HEK293T (cell line): ENCODE measurements around the gene PERM1.
"Not testable (repeated sequence)": the region's sequence is repeated elsewhere in the genome, so short reads cannot be mapped to it uniquely, and the experiment has no call there.

Source experiments
- CTCF ChIA-PET: fragments of 350-600 bp; formaldehyde crosslinking; extraction: SDS; loops from one replicate; lab custom pipeline; 2021; ENCODE audit warnings: antibody characterized with exemption, inconsistent platforms; lab: Yijun Ruan, JAX
- POLR2A ChIA-PET: fragments of 350-600 bp; formaldehyde crosslinking; extraction: SDS; loops from one replicate; lab custom pipeline; 2020; ENCODE audit warnings: antibody characterized with exemption, inconsistent platforms; lab: Yijun Ruan, JAX
- DNase-seq: peaks from one replicate; pipeline ENCODE4 v3.0.0; 2012; ENCODE audit warnings: mixed read lengths; ENCODE audit errors: extremely low spot score
- ARNT ChIP-seq: fragments of 450-650 bp; IDR thresholded peaks from 2 replicates; pipeline ENCODE4 v1.6.1; 2017; ENCODE audit warnings: mild to moderate bottlenecking
- BHLHE40 ChIP-seq: fragments of 450-650 bp; IDR thresholded peaks from 2 replicates; pipeline ENCODE4 v1.6.1; 2016; ENCODE audit warnings: mild to moderate bottlenecking, moderate library complexity, borderline replicate concordance
- CTBP1 ChIP-seq: fragments of 450-650 bp; IDR thresholded peaks from 2 replicates; pipeline ENCODE4 v1.6.1; 2016; ENCODE audit warnings: borderline replicate concordance
- FOXA1 ChIP-seq: fragments of 450-650 bp; IDR thresholded peaks from 2 replicates; pipeline ENCODE4 v1.6.1; 2016; ENCODE audit warnings: mild to moderate bottlenecking
- FOXK2 ChIP-seq: fragments of 450-650 bp; IDR thresholded peaks from 2 replicates; pipeline ENCODE4 v1.6.1; 2016; ENCODE audit warnings: mild to moderate bottlenecking
- FOXM1 ChIP-seq: fragments of 450-650 bp; IDR thresholded peaks from 2 replicates; pipeline ENCODE4 v1.6.1; 2017; ENCODE audit warnings: mild to moderate bottlenecking, borderline replicate concordance
- HDGF ChIP-seq: fragments of 450-650 bp; IDR thresholded peaks from 2 replicates; pipeline ENCODE4 v1.6.1; 2017; ENCODE audit warnings: antibody characterized with exemption, borderline replicate concordance
- NFRKB ChIP-seq: fragments of 450-650 bp; IDR thresholded peaks from 2 replicates; pipeline ENCODE4 v1.6.1; 2016; ENCODE audit warnings: mild to moderate bottlenecking, moderate library complexity
- SP1 ChIP-seq: fragments of 450-650 bp; IDR thresholded peaks from 2 replicates; pipeline ENCODE4 v1.6.1; 2017
- SUZ12 ChIP-seq: fragments of 450-650 bp; IDR thresholded peaks from 2 replicates; pipeline ENCODE4 v1.6.1; 2016; ENCODE audit warnings: mild to moderate bottlenecking
- TARDBP ChIP-seq: fragments of 450-650 bp; IDR thresholded peaks from 2 replicates; pipeline ENCODE4 v1.6.1; 2016
- ZNF384 ChIP-seq: fragments of 450-650 bp; IDR thresholded peaks from 2 replicates; pipeline ENCODE4 v1.6.1; 2016
- TF ChIP-seq, protein P1 (sequence below): fragments of 450-650 bp; IDR thresholded peaks from 2 replicates; pipeline ENCODE4 v1.6.1; 2016

Gene PERM1

GRCh38 chr1:1013922-1014648 lies 32.2 kb upstream of the PERM1 start:
- CTCF ChIA-PET, result interaction anchor here (1.0 kb wide), 1 partner anchor 12 kb away, joined by 4 read pairs; no protein-coding TSS in a partner anchor

DNA sequence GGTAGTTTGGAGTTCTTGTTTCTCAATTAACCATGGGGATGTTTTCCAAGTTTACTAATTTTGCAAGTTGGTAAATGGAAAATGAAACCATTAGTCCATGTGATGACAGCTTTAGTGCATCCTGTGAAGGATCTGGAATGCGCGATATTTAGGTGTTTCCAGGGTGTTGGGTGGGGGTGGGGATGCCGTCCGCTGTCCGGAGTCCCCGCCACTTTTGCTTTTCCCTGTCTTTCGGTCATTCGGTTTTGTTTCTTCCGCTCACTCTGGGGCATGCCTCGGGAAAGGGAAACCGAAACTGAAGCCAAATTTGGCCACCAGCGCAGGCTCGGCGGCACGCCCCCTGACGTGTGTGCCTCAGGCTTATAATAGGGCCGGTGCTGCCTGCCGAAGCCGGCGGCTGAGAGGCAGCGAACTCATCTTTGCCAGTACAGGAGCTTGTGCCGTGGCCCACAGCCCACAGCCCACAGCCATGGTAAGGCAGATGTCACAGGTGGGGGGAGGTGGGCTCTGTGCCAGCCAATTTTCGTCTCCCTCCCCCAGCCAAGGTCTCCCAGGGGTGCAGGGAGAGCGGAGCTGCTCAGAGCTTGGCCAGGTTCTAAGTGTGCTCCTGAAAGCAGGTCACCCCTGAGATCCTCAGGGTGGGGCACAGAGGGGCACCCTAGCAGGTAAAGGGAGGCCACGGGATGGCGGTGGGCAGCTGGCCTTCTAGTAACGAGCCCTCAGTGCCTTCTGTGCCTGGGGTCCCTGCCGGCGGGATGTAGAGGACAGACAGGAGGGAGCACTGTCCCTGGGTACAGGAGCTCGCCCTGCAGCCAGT lies 31.4 kb upstream of the PERM1 start, which contains the start of gene ISG15:
Gene ISG15, plus strand, starts transcription at position 393 of the 817 bp plus-strand sequence. Its CDS starts 77 bp downstream, at position 470.
- CTCF ChIA-PET, result interaction anchor here (1.0 kb wide), 1 partner anchor 11 kb away, joined by 4 read pairs; no protein-coding TSS in a partner anchor
- POLR2A ChIA-PET, result interaction anchor here (0.8 to 1.3 kb wide), 4 partner anchors 10 to 135 kb away, joined by 3 to 9 read pairs (median 4); no protein-coding TSS in a partner anchor
- peak; percentile 55 for DNase-seq
- no peak for TF ChIP-seq ZNF384
- no peak for TF ChIP-seq FOXK2
- TF ChIP-seq FOXM1, result no peak
- TF ChIP-seq, protein P1, sequence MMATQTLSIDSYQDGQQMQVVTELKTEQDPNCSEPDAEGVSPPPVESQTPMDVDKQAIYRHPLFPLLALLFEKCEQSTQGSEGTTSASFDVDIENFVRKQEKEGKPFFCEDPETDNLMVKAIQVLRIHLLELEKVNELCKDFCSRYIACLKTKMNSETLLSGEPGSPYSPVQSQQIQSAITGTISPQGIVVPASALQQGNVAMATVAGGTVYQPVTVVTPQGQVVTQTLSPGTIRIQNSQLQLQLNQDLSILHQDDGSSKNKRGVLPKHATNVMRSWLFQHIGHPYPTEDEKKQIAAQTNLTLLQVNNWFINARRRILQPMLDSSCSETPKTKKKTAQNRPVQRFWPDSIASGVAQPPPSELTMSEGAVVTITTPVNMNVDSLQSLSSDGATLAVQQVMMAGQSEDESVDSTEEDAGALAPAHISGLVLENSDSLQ, result no peak
- TF ChIP-seq CTBP1, result no peak
- TF ChIP-seq SP1, result no peak
- no peak for TF ChIP-seq NFRKB

More at GRCh38 chr1:1013922-1014648, 32.2 kb upstream of the PERM1 start:
- DNase-seq, result no peak
- POLR2A ChIA-PET, result interaction anchor here (0.7 to 1.3 kb wide), 4 partner anchors 11 to 45 kb away, joined by 3 to 9 read pairs (median 4); no protein-coding TSS in a partner anchor
- TF ChIP-seq NFRKB (no peak), ARNT (no peak), BHLHE40 (no peak), FOXA1 (no peak)

DNA sequence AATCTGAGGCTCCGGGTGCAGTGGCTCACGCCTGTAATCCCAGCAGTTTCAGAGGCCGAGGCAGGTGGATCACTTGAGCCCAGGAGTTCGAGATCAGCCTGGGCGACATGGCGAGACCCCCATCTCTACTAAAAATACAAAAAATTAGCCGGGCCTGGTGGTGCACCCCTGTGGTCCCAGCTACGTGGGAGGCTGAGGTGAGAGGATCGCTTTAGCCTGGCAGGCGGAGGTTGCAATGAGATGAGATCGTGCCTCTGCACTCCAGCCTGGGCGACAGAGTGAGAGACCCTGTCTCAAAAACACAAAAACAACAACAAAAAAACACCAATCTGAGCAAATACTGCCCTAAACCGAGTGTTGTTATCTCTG lies 30.8 kb upstream of the PERM1 start:
- POLR2A ChIA-PET, result interaction anchor here (1.0 to 1.3 kb wide), 3 partner anchors 11 to 136 kb away, joined by 3 to 9 read pairs (median 3); no protein-coding TSS in a partner anchor
- DNase-seq, CTCF ChIA-PET: not testable (repeated sequence)

- no peak for DNase-seq
- ChIA-PET CTCF (no interaction called here), POLR2A (no interaction called here)
- TF ChIP-seq NFRKB (no peak), FOXK2 (no peak), SUZ12 (no peak)
These were observed 29.6 kb upstream of the PERM1 start for GRCh38 chr1:1011396-1011949.

- CTCF ChIA-PET, DNase-seq, POLR2A ChIA-PET: not testable (repeated sequence)
These were observed 28.2 kb upstream of the PERM1 start for GRCh38 chr1:1010131-1010530.

- DNase-seq, result no peak
- ChIA-PET POLR2A (interaction anchor here (1.0 kb wide), 1 partner anchor 13 kb away, joined by 4 read pairs; the partner anchor contains the start of gene AGRN), CTCF (no interaction called here)
- TF ChIP-seq, protein P1, result no peak
- TF ChIP-seq ZNF384, result no peak
- no peak for TF ChIP-seq FOXM1
- no peak for TF ChIP-seq HDGF
- TF ChIP-seq SP1, result no peak
- TF ChIP-seq BHLHE40, result no peak
These were observed 24.6 kb upstream of the PERM1 start for GRCh38 chr1:1006305-1007159.

DNA sequence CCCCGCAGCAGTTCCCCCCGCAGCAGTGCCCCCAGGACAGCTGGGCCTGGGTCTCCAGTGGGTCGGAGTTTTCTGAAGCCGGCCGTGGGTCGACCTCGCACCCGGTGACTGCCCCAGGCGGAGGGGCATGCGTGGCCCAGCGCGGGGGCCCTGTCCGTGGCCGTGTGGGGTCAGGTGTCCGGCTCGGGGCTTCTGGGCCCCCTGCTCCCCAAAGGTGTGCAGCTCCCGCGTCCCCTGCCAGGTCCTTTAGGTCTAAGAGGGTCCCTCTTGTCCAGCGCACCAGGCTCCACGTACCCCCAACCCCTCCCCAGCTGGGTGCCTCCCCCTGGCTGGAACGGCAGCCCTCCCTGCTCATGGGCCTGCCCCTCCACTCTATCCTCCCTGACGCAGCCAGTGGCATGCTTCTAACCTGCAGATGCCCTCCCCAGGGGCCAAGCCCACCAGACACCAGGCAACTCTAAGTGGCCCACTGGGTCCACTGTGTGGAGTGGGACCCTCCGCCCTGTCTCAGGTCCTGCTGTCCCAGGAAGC lies 23.9 kb upstream of the PERM1 start:
- ChIA-PET CTCF (no interaction called here), POLR2A (no interaction called here)
- TF ChIP-seq CTBP1 (no peak), FOXM1 (no peak), ARNT (no peak), FOXA1 (no peak), SP1 (no peak), ZNF384 (no peak), FOXK2 (no peak), TARDBP (no peak)
- no peak for DNase-seq
